Right ventricle myocardium inferior (tissue), 1 donor: ENCODE data around the gene HOXC10. TPM values are rescaled to one million over a fixed set of nuclear protein-coding genes. Genes with fewer than 3 reads are reported as not detected.

Experiments
- ATAC-seq: fragments of 200-7000 bp; cut with Tn5 transposase; one replicate; pipeline ENCODE4 v1.9.1; 2020; ENCODE audit warnings: mild to moderate bottlenecking, moderate library complexity
- DNase-seq: peaks from one replicate; pipeline ENCODE4 v3.0.0; 2021; ENCODE audit errors: missing footprints
- intact Hi-C: fragments of 100-400 bp; cut with DNase I; formaldehyde crosslinking; loops from one replicate; pipeline ENCODE4 v1.11.0; 2022
- total RNA-seq: library from RNA; stranded (reverse); fragmentation: NEBNext Ultra II Directional; extraction: Animal tissue kit (Norgen Biotek cat#: 25700); gene quantifications from one replicate; pipeline ENCODE4 v1.2.1, GENCODE V29; 2021
- donor health status: DM: no; HTN: yes; CAD: no; lungs with severe emphysema.

Gene HOXC10
- total RNA-seq, 1 donor from 2014 or later, result not detected

DNA sequence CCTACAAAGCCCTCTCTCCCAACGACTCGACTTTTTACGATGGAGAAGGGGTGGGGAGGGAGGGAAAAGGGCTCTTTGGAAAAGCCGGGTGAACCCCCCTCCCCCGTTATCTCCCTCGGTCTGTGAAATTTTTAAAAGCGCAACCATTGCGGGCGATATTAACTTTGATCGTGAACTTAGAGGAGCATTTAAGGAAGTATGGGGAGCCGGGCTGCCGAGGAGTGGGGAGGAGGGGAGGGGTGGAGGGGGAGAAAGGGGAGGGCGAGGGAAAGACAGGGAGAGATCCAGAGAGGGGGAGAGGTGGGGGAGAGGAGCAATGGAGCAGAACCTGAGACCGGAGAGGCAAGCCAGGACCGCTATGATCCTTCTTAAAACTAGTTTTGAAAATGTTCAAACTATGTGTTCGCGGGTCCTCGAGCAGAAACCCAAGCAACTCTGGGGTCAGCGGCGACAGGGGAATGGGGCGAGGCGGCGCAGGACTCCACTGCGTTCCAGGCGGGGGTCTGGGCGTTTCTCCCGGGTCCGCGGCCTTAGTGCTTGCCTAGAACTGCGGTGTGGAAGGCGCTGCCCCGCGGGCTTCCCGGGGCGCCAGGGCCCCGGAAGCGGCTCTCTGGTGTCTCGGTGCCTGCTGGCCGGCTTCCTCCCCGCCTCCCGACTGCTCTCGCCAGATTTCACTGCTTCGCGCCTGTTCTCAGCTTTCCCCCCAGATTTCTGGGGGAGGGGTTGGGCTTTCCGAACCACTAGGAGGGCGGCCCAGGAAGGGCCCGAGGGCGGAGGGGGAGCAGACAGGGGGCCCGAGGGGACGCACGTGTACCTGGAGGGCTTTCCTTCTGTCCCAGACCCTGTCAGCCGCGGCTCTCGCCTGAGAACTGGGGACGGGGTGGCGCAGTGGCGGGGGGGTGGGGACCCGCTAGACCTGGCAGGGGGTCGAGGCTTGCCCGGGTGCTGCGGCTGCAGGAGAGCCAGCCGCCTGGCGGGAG lies 10.6 kb upstream of the HOXC10 start, which contains the start of gene HOTAIR:
Gene HOTAIR, minus strand, starts transcription at position 871 of the 980 bp plus-strand sequence.
- intact Hi-C loops, result no loop called here
- no peak for ATAC-seq
- no peak for DNase-seq

DNA sequence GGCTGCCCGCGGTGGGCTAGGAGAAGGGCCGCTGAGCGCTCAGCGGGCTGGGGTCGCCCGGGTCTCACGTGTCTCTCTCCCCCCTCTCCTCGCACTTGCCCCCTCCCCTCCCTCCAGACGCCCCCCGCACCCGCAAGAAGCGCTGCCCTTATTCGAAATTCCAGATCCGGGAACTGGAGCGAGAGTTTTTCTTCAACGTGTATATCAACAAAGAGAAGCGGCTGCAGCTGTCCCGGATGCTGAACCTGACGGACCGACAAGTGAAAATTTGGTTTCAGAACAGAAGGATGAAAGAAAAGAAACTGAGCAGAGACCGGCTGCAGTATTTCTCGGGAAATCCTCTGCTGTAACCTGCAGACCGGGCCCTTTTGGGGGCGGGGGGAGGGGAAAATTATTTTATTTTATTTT lies 9.9 kb upstream of the HOXC10 start:
- DNase-seq, result no peak
- intact Hi-C loops, result no loop called here
- ATAC-seq, result no peak

DNA sequence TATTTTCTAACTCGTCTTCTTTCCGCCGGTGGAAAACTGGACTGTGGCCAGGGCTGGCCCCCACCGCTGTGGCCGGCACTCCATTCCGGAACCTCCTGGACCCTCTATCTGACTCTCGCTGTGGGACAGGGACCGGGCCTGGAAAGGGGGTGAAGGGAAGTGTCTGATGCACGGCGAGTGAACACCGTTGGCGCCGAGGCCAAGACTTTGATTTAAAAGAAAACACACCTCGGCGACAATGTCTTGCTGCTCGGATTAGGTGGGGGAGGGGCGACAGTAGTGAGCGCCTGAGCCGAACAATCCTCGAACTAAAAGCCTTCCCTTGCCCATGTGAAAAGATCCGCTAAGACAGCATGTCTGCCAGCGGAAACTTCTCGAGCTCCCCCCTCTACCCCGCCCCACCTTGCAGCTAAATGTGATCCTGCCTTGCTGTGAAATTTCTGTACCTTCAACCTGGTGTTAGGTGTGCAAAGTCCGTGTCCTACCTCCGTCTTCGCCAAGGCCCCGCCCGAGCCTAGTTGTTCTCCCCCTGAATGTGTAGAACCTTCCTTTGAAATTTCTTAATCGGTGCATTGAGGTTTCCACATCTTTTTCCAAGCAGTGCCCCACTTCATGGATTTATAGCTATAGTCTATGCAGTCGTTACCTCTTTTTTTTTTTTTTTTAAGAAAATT lies 9.3 kb upstream of the HOXC10 start:
- ATAC-seq (no peak), DNase-seq (no peak)
- intact Hi-C loops, result no loop called here

DNA sequence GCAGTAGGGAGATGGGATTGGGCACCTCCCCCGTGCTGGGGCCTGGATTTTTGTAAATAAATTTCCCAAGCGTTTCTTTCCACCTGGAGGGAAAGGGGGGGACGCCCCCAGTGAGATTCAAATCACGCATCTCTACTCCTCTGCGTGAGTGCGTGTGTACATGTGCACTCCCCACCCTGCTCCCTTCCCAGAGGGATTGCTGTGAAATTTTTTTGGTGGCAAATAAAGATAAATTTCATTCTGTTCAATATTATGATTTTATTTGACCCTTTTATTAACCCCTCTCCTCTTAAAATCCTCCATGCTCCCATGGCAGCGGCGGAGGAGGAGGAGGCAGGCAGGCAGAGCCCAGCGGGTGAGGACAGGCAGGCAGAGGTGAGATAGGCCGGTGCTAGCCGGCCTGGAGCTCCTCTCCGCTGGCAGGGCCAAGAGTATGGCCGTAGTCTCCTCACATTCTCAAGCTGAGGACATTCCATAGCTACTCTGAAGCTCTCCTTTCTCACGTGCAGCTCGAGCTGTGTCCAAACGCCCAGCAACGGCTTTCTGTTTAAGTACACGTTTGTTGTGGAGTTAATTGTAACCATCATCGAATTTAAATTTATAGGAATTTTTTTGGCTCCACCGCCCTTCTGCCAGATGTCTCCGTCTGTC lies 8.6 kb upstream of the HOXC10 start:
- intact Hi-C loops, result no loop called here
- DNase-seq (no peak), ATAC-seq (no peak)

- intact Hi-C loops, result no loop called here
- ATAC-seq (no peak), DNase-seq (no peak)
Measured at GRCh38 chr12:53976823-53977595, 7.9 kb upstream of the HOXC10 start.

DNA sequence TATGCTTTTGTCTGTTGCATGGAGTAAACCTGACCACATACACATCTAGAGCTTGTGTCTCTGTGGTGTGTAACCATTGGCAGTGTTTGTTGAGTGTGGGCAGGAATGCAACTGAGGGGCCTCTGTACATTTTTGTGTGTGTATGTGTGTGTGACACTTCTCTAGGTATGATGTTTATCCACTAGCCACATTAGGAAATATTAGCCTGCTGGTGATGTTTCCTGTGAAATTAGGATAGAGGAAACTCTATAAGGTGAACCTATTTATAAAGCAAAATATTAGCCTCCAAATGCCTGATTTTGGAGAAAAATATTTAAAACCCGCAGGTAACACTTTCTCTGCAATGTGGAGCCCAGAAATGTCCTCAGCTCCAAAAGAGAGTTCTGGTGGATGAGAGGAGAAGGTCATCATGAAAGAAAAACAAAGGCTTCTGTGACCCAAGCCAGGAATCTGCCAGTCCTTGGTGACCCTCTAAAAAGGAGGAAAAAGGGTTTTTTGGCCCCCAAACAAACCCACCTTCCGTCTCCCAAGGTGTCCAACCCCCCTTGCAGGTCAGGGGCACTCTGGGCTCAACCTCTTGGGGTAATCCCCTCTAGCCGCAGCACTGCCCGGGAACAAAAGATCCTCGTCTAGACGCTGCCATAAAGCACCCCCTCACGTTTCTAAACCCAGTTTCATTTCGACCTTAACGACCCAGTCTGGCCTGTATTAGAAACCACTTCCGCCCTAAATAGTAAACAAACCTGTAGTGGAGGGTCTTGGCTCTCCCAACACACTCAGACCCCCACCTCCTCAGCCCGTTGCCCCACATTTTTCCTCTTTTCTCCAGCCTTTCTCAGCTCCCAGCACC lies 7.1 kb upstream of the HOXC10 start:
- intact Hi-C loops, result no loop called here
- no peak for ATAC-seq
- DNase-seq, result no peak

DNA sequence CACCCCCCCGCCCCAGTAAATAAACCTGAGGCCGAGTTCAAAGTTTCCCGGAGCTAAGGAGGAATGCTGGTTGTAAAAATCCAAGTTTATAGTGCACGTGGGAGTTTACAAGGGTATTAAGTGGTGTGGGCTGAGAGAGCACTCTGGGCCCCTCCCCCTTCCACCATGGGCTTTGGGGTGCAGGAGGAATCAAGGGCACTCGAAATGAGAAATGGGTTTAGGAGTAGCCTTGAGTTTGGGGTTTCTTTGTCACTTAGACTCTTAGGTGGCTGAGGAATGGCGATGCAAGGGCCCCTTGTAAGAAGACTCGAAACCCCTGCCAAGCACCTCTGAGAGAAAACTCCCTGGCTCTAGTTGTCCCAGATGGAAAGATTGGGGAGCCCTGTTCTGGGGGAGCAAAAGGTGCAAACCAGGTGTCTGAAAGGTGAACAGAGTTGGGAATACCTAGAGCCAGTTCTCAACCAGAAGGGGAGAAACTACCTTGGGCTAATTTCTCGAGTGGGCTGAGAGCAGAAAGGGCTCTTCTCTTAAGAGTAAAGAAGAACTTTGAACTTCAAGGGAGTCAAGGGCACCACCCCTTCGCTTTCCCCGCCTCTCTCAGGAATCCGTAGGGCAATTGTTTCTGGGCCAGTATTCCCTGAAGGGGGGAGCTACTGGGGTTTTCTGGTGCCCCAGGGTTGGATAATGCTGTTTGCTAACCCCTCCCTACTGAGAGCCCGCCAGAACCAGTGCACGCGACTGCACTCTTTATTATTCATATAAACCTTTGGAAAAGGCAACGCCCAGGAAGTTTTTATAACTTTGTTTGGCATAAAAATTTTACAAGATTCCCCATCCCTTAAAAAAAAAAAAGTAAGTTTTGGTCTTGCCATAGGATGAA lies 6.2 kb upstream of the HOXC10 start:
- intact Hi-C loops, result no loop called here
- ATAC-seq (no peak), DNase-seq (no peak)

- ATAC-seq (no peak), DNase-seq (no peak)
- intact Hi-C loops, result no loop called here
Measured at GRCh38 chr12:53980104-53980801, 4.7 kb upstream of the HOXC10 start.

DNA sequence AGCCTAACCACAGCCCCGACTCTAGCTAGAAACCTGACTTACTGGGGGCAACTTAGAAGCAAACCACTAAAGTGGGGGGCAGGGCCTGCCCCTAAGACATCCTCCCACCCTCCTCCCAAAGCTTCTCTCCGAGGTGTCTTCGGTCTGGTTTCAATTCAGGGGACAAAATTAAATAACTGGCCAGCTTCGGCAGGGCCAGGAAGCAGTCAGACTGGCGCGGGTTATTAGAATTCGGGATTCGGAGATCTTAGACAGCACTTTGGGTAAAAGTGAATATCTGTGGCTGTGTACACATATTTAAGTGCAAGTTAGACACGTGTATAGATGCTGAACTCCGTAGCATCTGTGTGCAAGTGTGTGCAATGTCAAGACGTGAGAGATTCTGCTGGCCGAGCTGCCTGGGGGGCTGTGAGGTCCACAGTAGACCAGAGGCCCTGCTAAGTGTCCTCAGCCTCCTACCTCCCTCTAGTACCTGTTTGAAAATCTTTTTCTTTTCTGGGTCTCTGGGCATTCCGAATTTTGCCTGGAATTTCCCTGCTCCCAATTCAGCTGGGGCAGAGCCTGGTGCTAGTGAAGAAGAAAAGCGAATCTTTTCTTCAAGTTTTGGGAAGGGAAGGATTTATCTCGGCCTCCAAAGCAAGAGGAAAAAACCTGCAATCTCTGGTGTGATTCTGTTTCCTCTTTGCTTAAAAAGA lies 4.0 kb upstream of the HOXC10 start:
- DNase-seq (no peak), ATAC-seq (no peak)
- intact Hi-C loops, result no loop called here

GRCh38 chr12:53981634-53982565 lies 3.0 kb upstream of the HOXC10 start:
- DNase-seq (no peak), ATAC-seq (no peak)
- intact Hi-C loops, result no loop called here

- no peak for ATAC-seq
- intact Hi-C loops, result no loop called here
- no peak for DNase-seq
Measured at GRCh38 chr12:53982648-53983567, 2.0 kb upstream of the HOXC10 start.

DNA sequence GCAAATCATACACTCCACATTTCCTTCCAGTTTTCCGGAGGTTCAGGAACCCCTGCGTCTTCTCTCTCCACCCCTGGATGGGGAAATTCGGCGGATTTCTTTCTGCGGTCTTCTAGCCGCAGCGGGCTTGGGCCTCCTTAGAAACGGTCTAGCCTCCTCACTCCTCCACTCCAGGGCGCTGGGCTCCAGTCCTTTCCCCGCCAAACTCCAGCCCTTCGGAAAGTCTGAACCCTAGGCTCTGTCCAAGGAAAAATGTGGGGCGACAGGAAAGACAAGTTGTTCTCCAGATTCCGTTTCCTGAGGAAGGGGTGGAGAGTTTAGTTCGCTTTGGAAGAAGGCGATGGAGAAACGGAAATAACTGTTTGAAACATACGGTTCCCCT lies 1.4 kb upstream of the HOXC10 start:
- ATAC-seq (no peak), DNase-seq (no peak)
- intact Hi-C loops, result no loop called here

- DNase-seq, result no peak
- intact Hi-C loops, result no loop called here
Measured at GRCh38 chr12:53983950-53984572, 885 bp upstream of the HOXC10 start.

GRCh38 chr12:53985692-53985993 lies 697 bp downstream of the HOXC10 start:
- DNase-seq, result no peak
- no peak for ATAC-seq
- intact Hi-C loops, result no loop called here

More at GRCh38 chr12:53983950-53984572, 885 bp upstream of the HOXC10 start:
- no peak for ATAC-seq
